NB4 (cell line): Measurements from ENCODE around the gene KRTAP6-3.

Experiments
- DNase-seq: peaks from one replicate; pipeline ENCODE4 v3.0.0; 2010; ENCODE audit warnings: low read depth
- H3K4me3 ChIP-seq: one replicate; pipeline ENCODE4 v1.5.1; 2011; ENCODE audit warnings: mild to moderate bottlenecking, low read depth, low read length, moderate library complexity
- MYC ChIP-seq: IDR thresholded peaks from 2 replicates; pipeline ENCODE4 v1.6.1; 2011; ENCODE audit warnings: low read depth, low read length
- POLR2A ChIP-seq: IDR thresholded peaks from 2 replicates; pipeline ENCODE4 v1.6.1; 2011; ENCODE audit warnings: mild to moderate bottlenecking; ENCODE audit not compliant: insufficient read length; ENCODE audit errors: extremely low read depth
- TF ChIP-seq, protein P1 (sequence below): IDR thresholded peaks from one replicate; pipeline ENCODE4 v1.5.1; 2012; ENCODE audit warnings: low read depth, low read length
- TF ChIP-seq, protein P2 (sequence below): IDR thresholded peaks from 2 replicates; pipeline ENCODE4 v1.6.1; 2011; ENCODE audit warnings: low read depth, low read length

KRTAP6-3 gene, protein sequence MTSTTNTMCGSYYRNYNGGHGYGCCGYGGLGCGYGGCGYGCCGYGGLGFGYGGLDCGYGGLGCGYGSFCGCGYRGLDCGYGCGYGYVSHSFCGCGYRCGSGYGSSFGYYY

DNA sequence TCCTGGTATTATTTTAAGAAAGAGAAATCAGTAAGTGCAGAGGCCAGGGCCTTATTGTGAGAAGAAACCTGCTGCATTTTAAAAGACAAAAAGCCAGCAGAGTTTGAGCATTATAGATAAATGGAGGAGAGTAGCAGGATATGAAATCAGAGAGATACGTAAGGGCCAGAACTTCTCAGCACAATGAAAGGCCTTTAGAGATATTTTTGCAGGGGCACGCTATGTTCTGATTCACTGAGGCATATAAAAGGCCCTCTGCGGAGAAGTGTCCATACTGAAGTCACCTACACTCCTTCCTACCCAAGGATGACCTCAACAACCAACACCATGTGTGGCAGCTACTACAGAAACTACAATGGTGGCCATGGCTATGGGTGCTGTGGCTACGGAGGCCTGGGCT lies at the start of gene KRTAP6-3:
TSS of gene KRTAP6-3 (plus strand) at position 301 of the 400 bp plus-strand sequence. CDS start at position 307, 6 bp downstream.
- TF ChIP-seq, protein P1, sequence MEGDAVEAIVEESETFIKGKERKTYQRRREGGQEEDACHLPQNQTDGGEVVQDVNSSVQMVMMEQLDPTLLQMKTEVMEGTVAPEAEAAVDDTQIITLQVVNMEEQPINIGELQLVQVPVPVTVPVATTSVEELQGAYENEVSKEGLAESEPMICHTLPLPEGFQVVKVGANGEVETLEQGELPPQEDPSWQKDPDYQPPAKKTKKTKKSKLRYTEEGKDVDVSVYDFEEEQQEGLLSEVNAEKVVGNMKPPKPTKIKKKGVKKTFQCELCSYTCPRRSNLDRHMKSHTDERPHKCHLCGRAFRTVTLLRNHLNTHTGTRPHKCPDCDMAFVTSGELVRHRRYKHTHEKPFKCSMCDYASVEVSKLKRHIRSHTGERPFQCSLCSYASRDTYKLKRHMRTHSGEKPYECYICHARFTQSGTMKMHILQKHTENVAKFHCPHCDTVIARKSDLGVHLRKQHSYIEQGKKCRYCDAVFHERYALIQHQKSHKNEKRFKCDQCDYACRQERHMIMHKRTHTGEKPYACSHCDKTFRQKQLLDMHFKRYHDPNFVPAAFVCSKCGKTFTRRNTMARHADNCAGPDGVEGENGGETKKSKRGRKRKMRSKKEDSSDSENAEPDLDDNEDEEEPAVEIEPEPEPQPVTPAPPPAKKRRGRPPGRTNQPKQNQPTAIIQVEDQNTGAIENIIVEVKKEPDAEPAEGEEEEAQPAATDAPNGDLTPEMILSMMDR: no peak
- TF ChIP-seq MYC: no peak
- TF ChIP-seq, protein P2, sequence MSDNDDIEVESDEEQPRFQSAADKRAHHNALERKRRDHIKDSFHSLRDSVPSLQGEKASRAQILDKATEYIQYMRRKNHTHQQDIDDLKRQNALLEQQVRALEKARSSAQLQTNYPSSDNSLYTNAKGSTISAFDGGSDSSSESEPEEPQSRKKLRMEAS: no peak
- no peak for TF ChIP-seq POLR2A
- H3K4me3 ChIP-seq: no peak within 1 kb of the TSS
- no peak for DNase-seq

DNA sequence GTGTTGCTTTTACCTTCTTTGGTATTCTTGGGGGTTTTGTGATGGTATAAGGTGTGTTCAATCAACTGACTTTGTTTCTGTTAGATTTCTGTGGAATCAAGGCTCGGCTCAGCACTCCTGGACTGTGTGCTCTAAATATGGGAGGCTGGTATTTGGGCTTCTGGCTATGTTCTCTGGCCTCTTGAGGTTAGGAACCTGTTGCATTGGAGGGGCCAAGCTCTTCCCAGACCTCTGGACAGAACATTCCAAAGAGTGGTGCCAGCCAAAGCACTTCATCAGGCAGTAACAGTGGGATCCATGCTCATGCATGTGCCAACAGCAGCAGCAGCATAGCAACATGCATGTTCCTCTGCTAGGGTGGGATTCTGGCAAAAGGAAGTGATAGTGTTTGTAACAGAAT lies 39.5 kb upstream of the KRTAP6-3 start:
- DNase-seq: no peak
- H3K4me3 ChIP-seq: no peak overlapping the region
- TF ChIP-seq, protein P2: no peak
- no peak for TF ChIP-seq MYC

DNA sequence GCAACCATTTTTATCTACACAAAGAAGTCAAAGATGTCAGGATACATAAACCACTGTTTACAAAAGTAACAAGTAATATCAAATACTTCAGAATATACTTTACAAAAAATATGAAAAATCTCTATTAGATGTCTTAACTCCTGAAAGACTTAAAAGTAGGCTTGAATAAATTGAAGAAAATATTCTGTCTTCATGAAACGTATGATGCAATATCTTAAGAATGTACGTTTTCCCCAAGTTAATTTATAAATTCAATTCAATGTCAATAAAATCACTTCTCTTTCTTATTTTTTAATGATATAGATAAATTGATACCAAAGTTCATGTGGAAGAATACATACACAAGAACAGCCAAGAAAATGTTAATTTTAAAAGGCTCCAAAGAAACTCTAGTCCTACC lies 37.1 kb upstream of the KRTAP6-3 start:
- TF ChIP-seq, protein P1: no peak
- TF ChIP-seq POLR2A: no peak
- no peak for TF ChIP-seq MYC
- TF ChIP-seq, protein P2: no peak
- H3K4me3 ChIP-seq: no peak overlapping the region
- DNase-seq: no peak

DNA sequence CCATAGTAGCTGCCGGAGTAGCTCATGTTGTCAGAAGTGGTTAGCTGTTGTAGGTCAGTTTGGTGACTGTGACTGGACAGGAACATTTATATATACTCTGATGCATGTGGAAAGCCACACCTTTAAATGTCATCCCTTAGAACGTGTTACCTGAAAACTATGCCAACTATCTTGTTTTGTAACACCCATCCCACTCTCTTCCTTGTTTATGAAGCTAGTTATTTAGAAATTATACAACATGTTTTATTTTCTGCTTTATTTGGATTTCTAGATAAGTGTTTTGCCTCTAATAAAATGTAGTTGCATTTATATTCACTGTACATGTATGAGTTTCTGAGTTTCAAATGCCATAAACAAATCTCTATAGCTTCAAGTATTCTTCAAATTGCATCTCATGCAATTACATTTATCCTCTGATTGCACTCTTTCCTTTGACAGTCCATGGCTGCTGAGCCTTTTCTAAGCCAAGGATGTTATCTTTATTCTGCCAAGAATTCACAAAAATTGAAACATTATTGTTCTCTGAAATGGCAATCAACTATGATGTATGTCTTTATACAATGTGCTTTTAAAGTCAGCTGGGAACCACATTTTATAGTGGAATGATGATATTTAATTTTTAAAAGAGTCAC lies 30.9 kb upstream of the KRTAP6-3 start, which contains the start of gene KRTAP19-7:
TSS of gene KRTAP19-7 (minus strand) at position 51 of the 632 bp plus-strand sequence. CDS start at position 26, 25 bp downstream.
- H3K4me3 ChIP-seq: no peak within 1 kb of the TSS
- no peak for DNase-seq
- TF ChIP-seq POLR2A: no peak
- no peak for TF ChIP-seq MYC
- TF ChIP-seq, protein P2: no peak
- TF ChIP-seq, protein P1: no peak

DNA sequence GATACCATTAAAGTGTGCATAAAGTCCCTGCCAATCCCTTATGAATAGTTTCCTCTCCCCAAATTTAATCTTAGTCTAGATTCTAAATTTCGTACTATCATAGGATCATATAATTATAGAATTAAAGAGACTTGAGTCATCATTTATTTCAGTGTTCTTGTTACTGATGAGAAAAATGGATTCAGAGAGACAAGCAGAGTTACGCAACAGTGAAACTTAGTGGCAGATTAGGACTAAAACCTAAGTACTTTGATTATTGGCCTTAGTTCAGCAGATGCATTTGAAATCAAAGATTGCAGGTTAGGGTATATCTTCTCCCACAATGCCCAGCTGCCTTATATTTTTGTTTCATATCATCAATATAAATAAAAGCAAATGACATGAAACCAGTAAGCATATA lies 30.3 kb upstream of the KRTAP6-3 start:
- no peak overlapping the region for H3K4me3 ChIP-seq
- DNase-seq: no peak
- TF ChIP-seq, protein P2: no peak
- no peak for TF ChIP-seq POLR2A
- no peak for TF ChIP-seq MYC
- TF ChIP-seq, protein P1: no peak

DNA sequence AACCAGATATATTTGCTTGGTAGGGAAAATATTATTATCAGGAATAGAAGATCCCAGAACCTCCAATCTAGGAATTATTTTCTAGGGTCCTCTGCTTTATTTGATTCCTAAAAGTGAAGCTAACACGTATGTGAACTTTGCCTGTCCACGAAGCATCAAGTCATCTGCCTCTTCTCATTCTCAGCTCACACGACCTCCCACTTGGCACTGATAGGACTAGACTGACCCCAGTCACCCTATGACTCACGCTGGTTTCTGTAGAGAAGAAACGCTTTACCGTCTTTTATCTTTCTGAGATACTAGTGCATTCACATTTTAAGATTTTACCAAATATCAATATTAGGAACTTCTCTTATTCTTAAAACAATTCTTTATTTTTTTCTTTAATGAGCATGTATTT lies 29.2 kb upstream of the KRTAP6-3 start:
- no peak for DNase-seq
- H3K4me3 ChIP-seq: no peak overlapping the region
- TF ChIP-seq, protein P2: no peak
- TF ChIP-seq, protein P1: no peak
- TF ChIP-seq POLR2A (no peak), MYC (no peak)
